Activated naive CD8-positive, alpha-beta T cell treated with anti-CD3 and anti-CD28 coated beads, Interleukin-2, amount 50 U/mL, for 24 hours (primary cell): Measurements from ENCODE around the gene ZNF224.
"Not testable (repeated sequence)": the region's sequence is repeated elsewhere in the genome, so short reads cannot be mapped to it uniquely, and the experiment has no call there.

Experiments
- ATAC-seq: fragments of 150-1000 bp; cut with Tn5 transposase; one replicate; pipeline ENCODE4 v1.10.0; 2021
- DNase-seq: peaks from one replicate; pipeline ENCODE4 v3.0.0; 2021
- H3K27ac Mint-ChIP-seq: one replicate; pipeline ENCODE4 v1.8.0; 2021; ENCODE audit warnings: mild to moderate bottlenecking, mixed read lengths
- H3K27me3 Mint-ChIP-seq: one replicate; pipeline ENCODE4 v1.8.0; 2021; ENCODE audit warnings: mixed read lengths
- H3K36me3 Mint-ChIP-seq: one replicate; pipeline ENCODE4 v1.8.0; 2021; ENCODE audit warnings: low read depth, mixed read lengths
- H3K4me1 Mint-ChIP-seq: one replicate; pipeline ENCODE4 v1.8.0; 2021; ENCODE audit warnings: mixed read lengths
- H3K4me3 Mint-ChIP-seq: one replicate; pipeline ENCODE4 v1.8.0; 2021; ENCODE audit warnings: mild to moderate bottlenecking, moderate library complexity, mixed read lengths
- H3K9me3 Mint-ChIP-seq: one replicate; pipeline ENCODE4 v1.8.0; 2021; ENCODE audit warnings: mixed read lengths

The ZNF224 gene

DNA sequence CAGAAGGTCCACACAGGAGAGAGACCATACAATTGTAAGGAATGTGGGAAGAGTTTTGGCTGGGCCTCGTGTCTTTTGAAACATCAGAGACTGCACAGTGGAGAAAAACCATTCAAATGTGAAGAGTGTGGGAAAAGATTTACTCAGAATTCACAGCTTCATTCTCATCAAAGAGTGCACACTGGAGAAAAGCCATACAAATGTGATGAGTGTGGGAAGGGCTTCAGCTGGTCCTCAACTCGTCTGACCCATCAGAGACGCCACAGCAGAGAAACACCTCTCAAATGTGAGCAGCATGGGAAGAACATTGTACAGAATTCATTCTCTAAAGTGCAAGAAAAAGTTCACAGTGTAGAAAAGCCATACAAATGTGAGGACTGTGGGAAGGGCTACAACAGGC lies 13.6 kb downstream of the ZNF224 start:
- Mint-ChIP-seq H3K36me3 (peaks cover 76% of the 10 kb centered on the region), H3K9me3 (peaks cover 60% of the 10 kb centered on the region)

DNA sequence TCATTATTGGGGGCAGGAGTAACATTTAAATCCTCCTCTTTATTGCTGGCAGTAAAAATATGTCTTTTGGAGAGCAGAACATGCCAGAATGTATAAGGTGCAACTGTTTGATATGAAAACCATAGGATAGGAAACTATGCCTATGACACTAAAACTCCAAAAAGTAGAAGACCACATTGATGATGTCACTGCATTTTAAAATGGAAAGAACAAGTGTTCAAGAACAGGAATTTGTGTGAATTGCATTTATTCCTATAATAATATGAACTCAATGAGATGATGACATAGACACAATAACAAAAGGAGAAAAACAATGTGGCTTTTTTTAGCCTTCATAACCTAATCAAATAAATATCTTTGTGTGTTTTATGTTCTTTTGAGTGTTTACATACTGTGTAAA lies 15.3 kb downstream of the ZNF224 start:
- peaks cover 50% of the 10 kb centered on the region for H3K9me3 Mint-ChIP-seq
- ATAC-seq = no peak
- DNase-seq = no peak
- no peak overlapping the region for H3K4me3 Mint-ChIP-seq
- peaks cover 59% of the 10 kb centered on the region for H3K36me3 Mint-ChIP-seq
- H3K4me1 Mint-ChIP-seq = peaks cover 25% of the 10 kb centered on the region
- H3K27ac Mint-ChIP-seq = no peak overlapping the region
- H3K27me3 Mint-ChIP-seq = no peaks in the 10 kb centered on the region

More for the DNA sequence above, 13.6 kb downstream of the ZNF224 start:
- H3K4me1 Mint-ChIP-seq = peaks cover 14% of the 10 kb centered on the region
- no peaks in the 10 kb centered on the region for H3K27me3 Mint-ChIP-seq
- no peak overlapping the region for H3K27ac Mint-ChIP-seq
- ATAC-seq (no peak), DNase-seq (no peak)
- no peak overlapping the region for H3K4me3 Mint-ChIP-seq

DNA sequence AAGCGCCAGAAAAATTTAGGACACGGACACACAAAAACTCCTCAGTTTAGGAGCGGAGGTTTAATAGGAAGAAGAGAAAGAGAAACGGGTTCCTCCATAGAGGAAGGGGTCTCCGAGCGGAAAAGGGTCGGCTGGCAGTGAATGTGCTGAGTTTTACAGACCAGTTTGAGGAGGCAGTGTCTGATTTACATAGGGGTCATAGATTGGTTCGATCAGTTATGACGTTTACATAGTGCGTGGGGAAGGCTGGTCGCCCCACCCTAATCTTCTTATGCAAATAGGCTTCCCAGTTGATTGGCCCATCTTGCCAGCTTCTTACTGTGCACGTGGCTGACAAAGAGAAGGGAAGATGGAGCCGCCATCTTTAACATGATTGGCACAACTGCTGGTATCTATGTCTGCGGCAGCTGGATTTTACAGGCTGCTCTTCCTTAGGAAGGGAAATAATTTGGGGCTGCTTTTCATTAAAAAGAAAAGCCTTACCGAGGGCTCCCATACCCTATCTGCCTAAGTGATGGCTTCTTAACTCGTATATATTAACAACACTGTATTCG lies 17.8 kb downstream of the ZNF224 start:
- H3K27me3 Mint-ChIP-seq = no peaks in the 10 kb centered on the region
- H3K9me3 Mint-ChIP-seq = peaks cover 34% of the 10 kb centered on the region
- H3K36me3 Mint-ChIP-seq = peaks cover 52% of the 10 kb centered on the region
- peak overlapping the region; percentile 53 for H3K4me3 Mint-ChIP-seq
- H3K27ac Mint-ChIP-seq = no peak overlapping the region
- DNase-seq (no peak), ATAC-seq (peak; percentile 21)
- H3K4me1 Mint-ChIP-seq = peaks cover 31% of the 10 kb centered on the region

DNA sequence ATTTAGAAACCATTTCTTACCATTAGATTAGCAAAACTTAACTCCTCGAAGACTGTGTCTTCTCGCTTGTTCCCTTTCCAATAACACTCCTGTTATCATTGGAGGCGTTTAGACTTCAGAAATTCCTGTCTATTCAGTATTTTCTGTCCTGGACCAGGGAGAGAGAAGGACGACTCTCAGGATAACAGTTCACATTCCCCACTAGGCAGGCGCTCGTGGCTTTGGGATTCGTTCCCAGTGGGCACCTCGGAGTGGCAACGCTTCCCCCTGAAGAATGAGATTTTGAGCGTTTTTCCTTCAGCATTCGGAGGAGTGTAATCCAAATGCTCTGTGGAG lies 18.6 kb downstream of the ZNF224 start:
- H3K36me3 Mint-ChIP-seq = peaks cover 50% of the 10 kb centered on the region
- peaks cover 26% of the 10 kb centered on the region for H3K9me3 Mint-ChIP-seq
- DNase-seq (no peak), ATAC-seq (no peak)
- peak overlapping the region; percentile 100 for H3K4me3 Mint-ChIP-seq
- no peaks in the 10 kb centered on the region for H3K27me3 Mint-ChIP-seq
- peaks cover 31% of the 10 kb centered on the region for H3K4me1 Mint-ChIP-seq
- H3K27ac Mint-ChIP-seq = peak overlapping the region; percentile 97

DNA sequence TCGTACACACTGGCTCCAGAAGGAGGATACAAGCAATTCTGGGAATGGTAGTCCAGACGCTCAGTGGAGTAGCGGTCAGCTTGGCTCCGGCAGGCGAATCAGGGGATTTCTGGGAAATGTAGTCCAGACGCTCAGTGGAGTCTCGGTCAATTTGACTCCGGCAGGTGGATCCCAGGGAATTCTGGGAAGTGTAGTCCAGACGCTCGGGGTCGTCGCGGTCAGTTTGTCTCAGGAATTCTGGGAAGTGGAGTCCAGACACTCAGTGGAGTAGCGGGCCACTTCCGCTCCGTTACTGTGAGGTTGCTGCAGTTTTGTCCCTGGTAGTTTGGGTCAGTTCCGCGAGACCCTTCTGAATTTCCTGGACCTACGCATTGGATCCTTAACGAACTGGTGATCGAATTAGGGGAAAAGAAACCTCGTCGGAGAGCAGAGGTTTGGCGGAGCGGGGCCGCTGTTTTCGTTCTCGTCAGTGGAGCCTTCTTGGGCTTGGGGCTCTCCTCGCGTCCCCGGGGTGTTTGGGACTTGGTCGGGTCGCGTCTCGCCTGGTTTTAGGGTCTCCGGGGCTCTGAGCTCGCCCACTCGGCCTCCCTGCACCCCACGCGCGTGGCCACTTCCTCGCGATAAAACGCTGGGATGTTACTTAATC lies 19.1 kb downstream of the ZNF224 start, which contains the start of gene ZNF225:
TSS of gene ZNF225 (plus strand) at position 262 of the 646 bp plus-strand sequence. CDS start 2,429 bp downstream, outside the sequence.
- H3K36me3 Mint-ChIP-seq = peaks cover 48% of the 10 kb centered on the region
- peak; percentile 83 for DNase-seq
- peak within 1 kb of the TSS; percentile 97 for H3K27ac Mint-ChIP-seq
- peak; percentile 98 for ATAC-seq
- peaks cover 31% of the 10 kb centered on the region for H3K4me1 Mint-ChIP-seq
- no peaks in the 10 kb centered on the region for H3K27me3 Mint-ChIP-seq
- H3K4me3 Mint-ChIP-seq = peak within 1 kb of the TSS; percentile 100
- H3K9me3 Mint-ChIP-seq = peaks cover 21% of the 10 kb centered on the region

DNA sequence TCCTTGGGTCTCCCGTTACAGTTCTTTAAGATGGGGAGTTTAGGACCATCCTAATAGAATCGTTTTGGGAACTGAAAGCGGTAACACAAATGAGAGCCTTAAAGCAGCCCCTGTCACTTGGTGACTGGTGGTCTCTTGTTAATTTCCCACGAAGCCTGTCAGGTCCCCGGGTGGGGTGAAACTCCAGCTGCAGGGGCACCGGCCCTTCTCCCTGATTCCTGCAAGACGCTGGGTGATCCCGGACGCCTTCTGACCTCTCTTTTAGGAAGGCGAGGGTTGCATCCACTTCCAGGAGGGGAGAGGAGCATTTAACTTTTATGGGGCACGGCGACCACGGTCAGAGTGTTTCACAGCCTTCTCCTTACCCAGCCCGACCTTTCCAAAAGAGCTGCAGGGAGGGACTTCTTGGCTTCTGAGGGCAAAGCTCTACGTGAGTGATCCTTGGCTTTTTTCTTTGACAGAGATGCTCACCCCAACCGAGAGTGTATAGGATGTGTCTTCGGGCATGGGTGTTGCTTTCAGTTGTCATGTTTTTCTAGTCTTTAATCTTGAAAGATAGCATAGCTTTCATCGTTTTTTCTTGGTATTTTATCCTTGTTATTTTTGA lies 19.7 kb downstream of the ZNF224 start:
- Mint-ChIP-seq H3K36me3 (peaks cover 47% of the 10 kb centered on the region), H3K9me3 (peaks cover 18% of the 10 kb centered on the region), H3K4me3 (peak overlapping the region; percentile 100), H3K27me3 (no peaks in the 10 kb centered on the region), H3K4me1 (peaks cover 31% of the 10 kb centered on the region), H3K27ac (peak overlapping the region; percentile 97)
- DNase-seq (peak; percentile 10), ATAC-seq (no peak)

DNA sequence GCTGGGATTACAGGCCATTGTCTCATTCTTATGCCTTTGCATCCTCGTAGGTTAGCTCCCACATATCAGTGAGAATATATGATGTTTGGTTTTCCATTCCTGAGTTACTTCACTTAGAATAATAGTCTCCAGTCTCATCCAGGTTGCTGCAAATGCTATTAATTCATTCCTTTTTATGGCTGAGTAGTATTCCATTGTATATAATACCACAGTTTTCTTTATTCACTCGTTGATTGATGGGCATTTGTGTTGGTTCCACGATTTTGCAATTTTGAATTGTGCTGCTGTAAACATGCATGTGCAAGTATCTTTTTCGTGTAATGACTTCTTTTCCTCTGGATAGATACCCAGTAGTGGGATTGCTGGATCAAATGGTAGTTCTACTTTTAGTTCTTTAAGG lies 27.0 kb downstream of the ZNF224 start:
- not testable (repeated sequence) for H3K4me3 Mint-ChIP-seq, H3K27me3 Mint-ChIP-seq, H3K27ac Mint-ChIP-seq, H3K4me1 Mint-ChIP-seq, DNase-seq, ATAC-seq
- H3K9me3 Mint-ChIP-seq = peaks cover 66% of the 10 kb centered on the region
- peaks cover 89% of the 10 kb centered on the region for H3K36me3 Mint-ChIP-seq

DNA sequence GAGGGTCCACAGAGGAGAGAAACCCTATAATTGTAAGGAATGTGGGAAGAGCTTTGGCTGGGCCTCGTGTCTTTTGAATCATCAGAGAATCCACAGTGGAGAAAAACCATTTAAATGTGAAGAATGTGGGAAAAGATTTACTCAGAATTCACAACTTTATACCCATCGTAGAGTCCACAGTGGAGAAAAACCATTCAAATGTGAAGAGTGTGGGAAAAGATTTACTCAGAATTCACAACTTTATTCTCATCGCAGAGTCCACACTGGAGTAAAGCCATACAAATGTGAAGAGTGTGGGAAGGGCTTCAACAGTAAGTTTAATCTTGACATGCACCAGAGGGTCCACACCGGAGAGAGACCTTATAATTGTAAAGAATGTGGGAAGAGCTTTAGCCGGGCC lies 37.8 kb downstream of the ZNF224 start:
- H3K4me1 Mint-ChIP-seq = no peaks in the 10 kb centered on the region
- peaks cover 52% of the 10 kb centered on the region for H3K9me3 Mint-ChIP-seq
- ATAC-seq (no peak), DNase-seq (no peak)
- H3K27ac Mint-ChIP-seq = no peak overlapping the region
- peaks cover 52% of the 10 kb centered on the region for H3K36me3 Mint-ChIP-seq
- no peak overlapping the region for H3K4me3 Mint-ChIP-seq
- no peaks in the 10 kb centered on the region for H3K27me3 Mint-ChIP-seq

DNA sequence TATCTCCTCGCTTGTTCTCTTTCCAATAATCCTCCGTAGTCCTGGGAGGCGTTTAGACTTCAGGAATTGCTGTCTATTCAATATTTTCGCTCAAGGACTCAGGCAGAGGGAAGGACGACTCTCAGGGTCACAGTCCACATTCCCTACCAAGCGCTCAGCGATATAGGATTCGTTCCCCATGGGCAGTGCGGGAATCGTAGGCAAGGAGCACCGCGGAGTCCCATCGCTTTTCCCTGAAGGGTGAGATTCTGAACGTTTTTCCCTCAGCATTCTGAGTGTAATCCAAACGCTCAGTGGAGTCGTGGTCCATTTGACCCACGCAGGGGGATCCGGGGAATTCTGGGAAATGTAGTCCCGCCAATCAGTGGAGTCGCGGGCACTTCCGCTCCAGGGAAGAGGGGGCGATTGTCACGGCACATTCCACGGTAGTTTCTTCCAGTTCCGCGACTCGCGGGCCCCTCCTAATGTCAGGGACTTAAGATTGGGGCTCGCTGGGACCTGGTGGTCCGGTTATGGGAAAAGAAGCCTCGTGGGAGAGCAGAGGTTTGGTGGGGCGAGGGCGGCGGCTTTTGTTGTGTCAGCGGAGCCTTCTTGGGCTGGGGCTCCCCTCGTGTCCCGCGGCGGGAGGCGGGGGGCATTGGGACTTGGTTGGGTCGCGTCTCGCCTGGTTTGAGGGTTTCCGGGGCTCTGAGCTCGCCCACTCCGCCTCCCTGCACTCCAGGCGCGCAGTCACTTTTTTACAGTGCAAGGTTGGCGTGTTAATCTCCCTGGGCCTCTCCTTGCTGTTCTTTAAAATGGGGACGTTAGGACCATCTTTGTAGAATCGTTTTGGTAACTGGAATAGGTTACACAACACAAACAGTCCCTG lies 47.3 kb downstream of the ZNF224 start, which contains the start of gene ZNF234:
TSS of gene ZNF234 (plus strand) at position 364 of the 868 bp plus-strand sequence. CDS start 3,079 bp downstream, outside the sequence.
- H3K4me3 Mint-ChIP-seq = peak within 1 kb of the TSS; percentile 86
- DNase-seq (peak; percentile 73), ATAC-seq (peak; percentile 81)
- H3K27me3 Mint-ChIP-seq = no peaks in the 10 kb centered on the region
- H3K27ac Mint-ChIP-seq = peak within 1 kb of the TSS; percentile 92
- H3K4me1 Mint-ChIP-seq = peaks cover 20% of the 10 kb centered on the region
- H3K36me3 Mint-ChIP-seq = peaks cover 35% of the 10 kb centered on the region
- H3K9me3 Mint-ChIP-seq = peaks cover 19% of the 10 kb centered on the region

DNA sequence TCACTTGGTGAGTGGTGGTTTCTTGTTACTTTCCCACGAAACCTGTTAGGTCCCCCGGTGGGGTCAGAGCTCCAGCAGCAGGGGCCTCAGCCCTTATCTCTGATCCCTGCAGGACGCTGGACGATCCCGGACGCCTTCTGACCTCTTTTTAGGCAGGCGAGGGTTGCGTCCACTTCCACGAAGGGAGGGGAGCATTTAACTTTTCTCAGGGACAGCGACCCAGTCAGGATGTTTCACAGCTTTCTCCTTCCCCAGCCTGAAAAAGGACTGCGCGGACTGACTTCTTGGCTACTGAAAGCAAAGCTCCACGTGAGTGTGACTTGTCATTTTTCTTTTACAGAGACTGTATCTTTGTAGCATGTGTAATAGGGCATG lies 47.9 kb downstream of the ZNF224 start:
- Mint-ChIP-seq H3K36me3 (peaks cover 36% of the 10 kb centered on the region), H3K9me3 (peaks cover 14% of the 10 kb centered on the region), H3K4me1 (peaks cover 20% of the 10 kb centered on the region), H3K27me3 (no peaks in the 10 kb centered on the region), H3K4me3 (peak overlapping the region; percentile 86), H3K27ac (peak overlapping the region; percentile 92)
- DNase-seq (no peak), ATAC-seq (peak; percentile 17)

DNA sequence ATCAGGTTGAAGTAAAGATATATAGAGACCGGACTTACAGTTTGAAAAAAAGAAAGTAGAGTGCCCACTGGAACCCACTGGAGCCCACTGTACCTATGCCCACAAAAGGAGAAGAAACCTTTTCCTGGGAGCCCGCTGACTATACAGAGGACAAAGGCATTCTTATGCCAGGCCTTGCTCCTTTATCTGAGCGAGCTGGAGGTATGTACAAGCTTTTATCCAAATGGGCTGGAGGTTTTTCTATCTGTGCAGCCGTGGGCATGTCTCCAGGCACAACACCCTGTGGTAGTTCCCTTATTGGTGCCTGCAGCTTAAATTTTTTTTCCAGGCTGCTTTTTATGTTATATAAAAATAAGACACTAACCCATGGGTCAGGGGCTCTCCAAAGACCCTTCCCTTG lies 55.6 kb downstream of the ZNF224 start:
- Mint-ChIP-seq H3K36me3 (peaks cover 88% of the 10 kb centered on the region), H3K27ac (no peak overlapping the region), H3K4me1 (no peaks in the 10 kb centered on the region), H3K4me3 (no peak overlapping the region), H3K27me3 (no peaks in the 10 kb centered on the region), H3K9me3 (peaks cover 49% of the 10 kb centered on the region)
- DNase-seq = no peak
- no peak for ATAC-seq

DNA sequence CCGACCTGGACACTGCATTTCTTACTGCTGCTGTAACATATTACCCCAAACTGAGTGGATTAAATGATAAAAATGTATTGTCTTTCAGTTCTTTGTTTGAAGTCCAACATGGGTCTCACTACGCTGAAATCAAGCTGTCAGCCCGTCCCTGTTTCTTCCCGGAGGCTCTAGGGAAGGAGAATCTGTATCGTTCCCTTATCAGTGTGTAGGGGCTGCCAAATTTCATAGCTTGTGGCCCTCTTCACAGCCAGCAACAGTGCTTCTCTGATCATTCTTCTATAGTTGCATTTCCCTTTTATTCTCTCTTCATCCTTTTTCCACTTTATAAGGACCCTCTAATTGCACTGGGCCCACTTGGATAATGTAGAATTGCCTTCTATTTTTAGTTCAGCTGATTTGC lies 57.3 kb downstream of the ZNF224 start:
- Mint-ChIP-seq H3K4me1 (no peaks in the 10 kb centered on the region), H3K9me3 (peaks cover 60% of the 10 kb centered on the region), H3K36me3 (peaks cover 86% of the 10 kb centered on the region), H3K27ac (no peak overlapping the region), H3K4me3 (no peak overlapping the region), H3K27me3 (no peaks in the 10 kb centered on the region)
- DNase-seq (no peak), ATAC-seq (no peak)

DNA sequence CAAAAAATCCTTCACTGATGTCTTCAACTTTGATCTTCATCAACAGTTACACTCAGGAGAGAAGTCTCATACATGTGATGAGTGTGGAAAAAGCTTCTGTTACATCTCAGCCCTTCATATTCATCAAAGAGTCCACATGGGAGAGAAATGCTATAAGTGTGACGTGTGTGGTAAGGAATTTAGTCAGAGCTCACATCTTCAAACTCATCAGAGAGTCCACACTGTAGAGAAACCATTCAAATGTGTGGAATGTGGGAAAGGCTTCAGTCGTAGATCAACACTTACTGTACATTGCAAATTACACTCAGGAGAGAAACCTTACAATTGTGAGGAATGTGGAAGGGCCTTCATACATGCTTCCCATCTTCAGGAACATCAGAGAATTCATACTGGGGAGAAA lies 62.3 kb downstream of the ZNF224 start:
- H3K27me3 Mint-ChIP-seq = no peaks in the 10 kb centered on the region
- no peaks in the 10 kb centered on the region for H3K4me1 Mint-ChIP-seq
- H3K9me3 Mint-ChIP-seq = peaks cover 73% of the 10 kb centered on the region
- ATAC-seq = no peak
- DNase-seq = no peak
- no peak overlapping the region for H3K27ac Mint-ChIP-seq
- peaks cover 71% of the 10 kb centered on the region for H3K36me3 Mint-ChIP-seq
- no peak overlapping the region for H3K4me3 Mint-ChIP-seq
